Articular chondrocyte of knee joint (primary cell): ENCODE data around the gene NCOA4. TPM values are rescaled to one million over a fixed set of nuclear protein-coding genes. Genes with fewer than 3 reads are reported as not detected.

Source experiments
- small RNA-seq: library from RNA; depleted of rRNA; stranded (forward); fragments of <200 nt; gene quantifications from one replicate; pipeline ENCODE3, GENCODE V24; 2012
- total RNA-seq: library from RNA; depleted of rRNA; stranded (reverse); fragments of >200 nt; gene quantifications from 2 replicates; pipeline ENCODE4 v1.2.3, GENCODE V29; 2012

NCOA4 gene
- total RNA-seq: 266 and 272 TPM in 2 replicates

DNA sequence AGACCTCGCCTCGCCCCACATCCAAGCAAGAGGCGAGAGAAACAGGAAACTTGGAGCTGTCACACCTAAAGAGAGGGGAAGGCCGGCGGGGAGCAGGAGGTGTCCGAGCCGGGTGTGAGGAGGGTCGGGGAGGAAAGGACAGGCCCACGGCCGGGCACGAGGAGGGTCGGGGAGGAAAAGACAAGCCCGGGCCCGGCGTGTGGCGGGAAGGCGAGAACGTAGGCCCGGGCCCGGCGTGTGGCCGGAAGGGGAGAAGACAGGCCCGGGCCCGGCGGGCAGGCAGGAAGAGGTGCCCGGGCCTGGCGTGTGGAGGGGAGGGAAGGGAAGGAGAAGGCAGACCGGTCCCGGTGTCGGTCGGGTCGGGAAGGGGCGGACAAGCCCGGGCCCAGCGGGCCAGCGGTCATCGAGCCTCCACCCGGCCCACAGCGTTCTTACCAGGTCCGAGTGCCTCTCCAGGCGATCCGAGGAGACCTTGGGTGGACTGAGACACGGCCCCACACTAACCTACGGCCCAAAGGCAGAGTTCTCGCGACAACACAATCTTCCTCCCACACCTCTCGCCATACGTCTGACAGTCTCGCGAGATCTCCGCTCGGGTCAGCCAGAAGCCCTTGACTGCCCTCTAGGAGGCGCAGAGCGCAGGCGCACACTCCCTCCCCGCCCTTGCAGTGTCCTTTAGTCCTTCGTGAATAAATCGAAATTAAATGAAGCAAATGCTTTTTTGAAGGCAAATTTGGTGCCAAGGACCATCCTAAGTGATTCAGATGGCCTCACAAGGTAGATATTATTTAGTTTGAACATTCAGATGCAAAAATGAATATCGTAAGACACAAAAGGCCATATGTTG is at the start of gene NCOA4:
Gene NCOA4, minus strand, starts transcription at position 533 of the 847 bp plus-strand sequence. CDS start 13,943 bp downstream, outside the sequence.

DNA sequence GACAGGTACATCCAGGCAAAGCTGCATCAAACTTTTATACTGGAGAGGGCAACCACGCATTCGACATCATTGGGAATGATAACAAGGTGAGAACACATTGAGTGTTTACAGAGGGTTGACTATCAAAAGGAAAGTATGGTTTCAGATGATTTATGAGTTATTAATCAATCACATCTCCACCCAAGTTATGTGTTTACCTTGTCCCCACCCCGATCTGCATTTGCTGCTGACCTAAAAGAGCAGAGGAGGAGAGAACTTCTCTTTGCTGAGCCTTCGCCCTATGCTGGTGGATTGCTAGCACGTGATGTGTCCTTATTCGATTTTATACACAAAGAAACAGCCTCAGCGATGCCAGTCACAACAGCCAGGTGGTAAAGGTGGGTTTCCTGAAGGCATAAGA is 15.8 kb upstream of the NCOA4 start, which contains the start of gene MSMB:
Gene MSMB, minus strand, starts transcription at position 9 of the 400 bp plus-strand sequence. CDS start 32 bp downstream, outside the sequence.

DNA sequence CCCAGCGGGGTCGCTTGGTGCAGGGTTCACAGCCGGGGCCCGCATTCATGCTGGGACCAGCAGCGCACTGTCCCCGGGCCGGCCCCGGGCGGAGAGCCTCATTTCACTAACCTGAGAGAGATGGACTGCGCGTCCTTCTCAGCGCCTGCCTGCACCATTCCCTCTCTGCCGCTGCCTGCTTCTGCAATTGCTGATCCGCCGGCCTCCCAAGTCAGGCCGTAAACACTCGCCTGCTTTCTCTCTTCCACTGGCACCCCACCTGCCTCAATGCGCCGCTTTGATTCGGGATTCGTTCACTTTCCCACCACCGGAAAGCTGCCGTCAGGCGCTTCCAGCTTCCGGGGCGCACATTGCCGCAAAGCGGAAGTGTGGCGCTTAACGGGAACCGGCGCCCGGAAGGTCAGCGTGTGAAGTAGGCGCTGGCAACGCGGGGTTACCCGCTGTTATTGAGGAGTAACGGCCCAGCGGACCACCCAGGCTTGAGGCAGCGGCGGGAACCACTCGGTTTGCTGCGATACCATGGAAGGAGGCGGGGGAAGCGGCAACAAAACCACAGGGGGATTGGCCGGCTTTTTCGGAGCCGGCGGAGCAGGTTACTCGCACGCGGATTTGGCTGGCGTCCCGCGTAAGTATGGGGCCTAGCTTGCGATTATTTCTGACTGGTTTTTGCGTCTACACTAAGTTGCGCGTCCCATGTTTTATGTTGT is 58.2 kb downstream of the NCOA4 start, which contains the start of gene TIMM23:
Gene TIMM23, plus strand, starts transcription at position 384 of the 707 bp plus-strand sequence. Its CDS starts 136 bp downstream, at position 520.

Small RNA genes within 50 kb of the gene (small RNA-seq; reads per million reads assigned to genes)
- not detected for gene SNORA74C-1

Other genes starting within 250 kb of the NCOA4 start
- 4.3 and 4.7 TPM in 2 replicates for gene AGAP4, start 183.1 kb downstream of the NCOA4 start, total RNA-seq
- 80.9 TPM in 2 replicates for gene TIMM23, start 58.1 kb downstream of the NCOA4 start, total RNA-seq
- gene MSMB, start 15.6 kb upstream of the NCOA4 start, total RNA-seq: not detected in 2 replicates